ENCODE data around the gene GALNT11.

The GALNT11 gene

GRCh38 chr7:152093717-152094116, 68.2 kb downstream of the GALNT11 start:
- H3K9ac ChIP-seq (ENCODE audit: low read length) = no peak overlapping the region
- no peaks in the 10 kb centered on the region for H3F3A ChIP-seq (ENCODE audit: insufficient read depth, low read length)
- peaks cover 12% of the 10 kb centered on the region; the same call in 1 of the 2 replicates for H3K27me3 ChIP-seq (ENCODE audit: insufficient read depth, low read length)
- H3K79me2 ChIP-seq (ENCODE audit: insufficient read depth, low read length) = no peaks in the 10 kb centered on the region
- H3K4me3 ChIP-seq (ENCODE audit: low read depth, low read length, poor library complexity, severe bottlenecking) = no peak overlapping the region
- no peaks in the 10 kb centered on the region for H3K4me1 ChIP-seq (ENCODE audit: insufficient read depth, low read length, severe bottlenecking)
- no peaks in the 10 kb centered on the region for H3K9me2 ChIP-seq (ENCODE audit: low read depth, low read length)
- TF ChIP-seq CTCF (IDR thresholded peaks at IDR 0.05; ENCODE audit: low read length) (no peak), EZH2 (IDR thresholded peaks at IDR 0.05; ENCODE audit: borderline replicate concordance, low read length) (no peak)
- no peak overlapping the region for H2AFZ ChIP-seq (ENCODE audit: low read length)
- H3K4me2 ChIP-seq (ENCODE audit: low read length) = no peak overlapping the region
- H3K9me3 ChIP-seq (ENCODE audit: low read length) = peaks cover 6% of the 10 kb centered on the region
- no peak overlapping the region for H3K27ac ChIP-seq (ENCODE audit: low read depth, low read length, poor library complexity, severe bottlenecking)
- no peaks in the 10 kb centered on the region for H4K20me1 ChIP-seq (ENCODE audit: insufficient read depth, low read length)
- no peaks in the 10 kb centered on the region for H3K36me3 ChIP-seq (ENCODE audit: insufficient read depth, low read length)

GRCh38 chr7:152095771-152096170, 70.3 kb downstream of the GALNT11 start:
- Histone ChIP-seq H2AFZ (ENCODE audit: low read length) (no peak overlapping the region), H3K9ac (ENCODE audit: low read length) (no peak overlapping the region), H3F3A (ENCODE audit: insufficient read depth, low read length) (no peaks in the 10 kb centered on the region)

GRCh38 chr7:152097330-152097729, 71.9 kb downstream of the GALNT11 start:
- no peak overlapping the region for H3K27ac ChIP-seq (ENCODE audit: low read depth, low read length, poor library complexity, severe bottlenecking)
- H3K4me3 ChIP-seq (ENCODE audit: low read depth, low read length, poor library complexity, severe bottlenecking) = no peak overlapping the region
- no peaks in the 10 kb centered on the region for H4K20me1 ChIP-seq (ENCODE audit: insufficient read depth, low read length)
- no peaks in the 10 kb centered on the region for H3K4me1 ChIP-seq (ENCODE audit: insufficient read depth, low read length, severe bottlenecking)
- H3K79me2 ChIP-seq (ENCODE audit: insufficient read depth, low read length) = no peaks in the 10 kb centered on the region
- H3K36me3 ChIP-seq (ENCODE audit: insufficient read depth, low read length) = no peaks in the 10 kb centered on the region
- H3K27me3 ChIP-seq (ENCODE audit: insufficient read depth, low read length) = 0 out of 2 replicates have a peak, but pooled peaks cover 10% of the 10 kb centered on the region
- TF ChIP-seq EZH2 (IDR thresholded peaks at IDR 0.05; ENCODE audit: borderline replicate concordance, low read length) (no peak), CTCF (IDR thresholded peaks at IDR 0.05; ENCODE audit: low read length) (no peak)
- H3K9me3 ChIP-seq (ENCODE audit: low read length) = no peaks in the 10 kb centered on the region
- no peaks in the 10 kb centered on the region for H3F3A ChIP-seq (ENCODE audit: insufficient read depth, low read length)
- H3K9me2 ChIP-seq (ENCODE audit: low read depth, low read length) = no peaks in the 10 kb centered on the region
- H3K9ac ChIP-seq (ENCODE audit: low read length) = no peak overlapping the region
- no peak overlapping the region for H3K4me2 ChIP-seq (ENCODE audit: low read length)
- H2AFZ ChIP-seq (ENCODE audit: low read length) = no peak overlapping the region

More at GRCh38 chr7:152095771-152096170, 70.3 kb downstream of the GALNT11 start:
- Histone ChIP-seq H3K4me3 (ENCODE audit: low read depth, low read length, poor library complexity, severe bottlenecking) (no peak overlapping the region), H3K9me2 (ENCODE audit: low read depth, low read length) (no peaks in the 10 kb centered on the region), H3K27ac (ENCODE audit: low read depth, low read length, poor library complexity, severe bottlenecking) (no peak overlapping the region), H3K27me3 (ENCODE audit: insufficient read depth, low read length) (peaks cover 8% of the 10 kb centered on the region; the same call in 1 of the 2 replicates), H3K36me3 (ENCODE audit: insufficient read depth, low read length) (no peaks in the 10 kb centered on the region), H4K20me1 (ENCODE audit: insufficient read depth, low read length) (no peaks in the 10 kb centered on the region), H3K79me2 (ENCODE audit: insufficient read depth, low read length) (no peaks in the 10 kb centered on the region), H3K4me2 (ENCODE audit: low read length) (no peak overlapping the region), H3K9me3 (ENCODE audit: low read length) (no peaks in the 10 kb centered on the region), H3K4me1 (ENCODE audit: insufficient read depth, low read length, severe bottlenecking) (no peaks in the 10 kb centered on the region)
- TF ChIP-seq CTCF (IDR thresholded peaks at IDR 0.05; ENCODE audit: low read length) (no peak), EZH2 (IDR thresholded peaks at IDR 0.05; ENCODE audit: borderline replicate concordance, low read length) (no peak)

Measured in OCI-LY1 (cell line).